ENCODE measurements around the gene HIPK2.

HIPK2 gene

DNA sequence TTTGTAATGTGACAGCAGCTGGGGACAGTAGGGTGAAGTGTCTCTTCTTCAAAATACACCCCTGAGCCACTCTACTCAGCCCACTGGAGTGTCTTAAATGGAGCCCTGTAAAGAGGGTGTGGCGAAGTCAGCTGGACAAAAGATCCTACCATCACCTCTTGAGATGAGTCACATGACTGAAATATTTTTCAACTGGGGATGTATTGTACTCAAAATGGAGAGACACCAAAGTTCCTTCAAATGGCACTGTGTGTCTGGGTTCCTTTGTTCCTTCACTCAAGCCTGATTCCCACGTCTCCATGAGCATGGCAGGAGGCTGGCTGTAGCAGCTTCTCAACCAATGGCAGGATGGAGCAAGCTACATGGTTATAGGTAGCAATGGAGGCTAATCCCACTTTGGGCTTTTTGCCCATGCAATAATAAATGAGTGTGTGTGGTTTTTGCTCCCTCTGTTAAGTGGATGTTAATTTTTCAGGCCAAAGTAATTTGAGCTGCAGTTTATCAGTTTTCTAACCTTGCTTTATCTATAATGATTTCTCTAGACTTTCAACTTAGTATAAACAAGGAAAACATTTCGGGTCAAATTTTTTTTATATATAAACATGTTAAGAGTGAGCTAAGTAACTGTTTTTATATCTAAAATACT, 186.1 kb downstream of the HIPK2 start:
- TF ChIP-seq, protein P1, sequence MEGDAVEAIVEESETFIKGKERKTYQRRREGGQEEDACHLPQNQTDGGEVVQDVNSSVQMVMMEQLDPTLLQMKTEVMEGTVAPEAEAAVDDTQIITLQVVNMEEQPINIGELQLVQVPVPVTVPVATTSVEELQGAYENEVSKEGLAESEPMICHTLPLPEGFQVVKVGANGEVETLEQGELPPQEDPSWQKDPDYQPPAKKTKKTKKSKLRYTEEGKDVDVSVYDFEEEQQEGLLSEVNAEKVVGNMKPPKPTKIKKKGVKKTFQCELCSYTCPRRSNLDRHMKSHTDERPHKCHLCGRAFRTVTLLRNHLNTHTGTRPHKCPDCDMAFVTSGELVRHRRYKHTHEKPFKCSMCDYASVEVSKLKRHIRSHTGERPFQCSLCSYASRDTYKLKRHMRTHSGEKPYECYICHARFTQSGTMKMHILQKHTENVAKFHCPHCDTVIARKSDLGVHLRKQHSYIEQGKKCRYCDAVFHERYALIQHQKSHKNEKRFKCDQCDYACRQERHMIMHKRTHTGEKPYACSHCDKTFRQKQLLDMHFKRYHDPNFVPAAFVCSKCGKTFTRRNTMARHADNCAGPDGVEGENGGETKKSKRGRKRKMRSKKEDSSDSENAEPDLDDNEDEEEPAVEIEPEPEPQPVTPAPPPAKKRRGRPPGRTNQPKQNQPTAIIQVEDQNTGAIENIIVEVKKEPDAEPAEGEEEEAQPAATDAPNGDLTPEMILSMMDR (IDR thresholded peaks at IDR 0.05; ENCODE audit: low read depth, low read length, missing control alignments): no peak
- Histone ChIP-seq H3K27ac (no peak overlapping the region), H3K4me3 (ENCODE audit: low read depth, low read length) (no peak overlapping the region), H3K36me3 (replicated peaks) (peaks cover 74% of the 10 kb centered on the region), H3K27me3 (replicated peaks) (no peaks in the 10 kb centered on the region)
- in situ Hi-C loops (cut with HindIII; ENCODE audit: low pct_ligation_motif_present, low sequenced_read_pairs): no loop called here
- no peak for DNase-seq

- H3K27ac ChIP-seq: no peak overlapping the region
- no peaks in the 10 kb centered on the region for H3K27me3 ChIP-seq (replicated peaks)
- DNase-seq: no peak
- TF ChIP-seq, protein P1 (IDR thresholded peaks at IDR 0.05; ENCODE audit: low read depth, low read length, missing control alignments): no peak
- in situ Hi-C loops (cut with HindIII; ENCODE audit: low pct_ligation_motif_present, low sequenced_read_pairs): no loop called here
- H3K4me3 ChIP-seq (ENCODE audit: low read depth, low read length): no peak overlapping the region
- peaks cover 72% of the 10 kb centered on the region for H3K36me3 ChIP-seq (replicated peaks)
Observed at GRCh38 chr7:139589474-139589873, 188.3 kb downstream of the HIPK2 start.

DNA sequence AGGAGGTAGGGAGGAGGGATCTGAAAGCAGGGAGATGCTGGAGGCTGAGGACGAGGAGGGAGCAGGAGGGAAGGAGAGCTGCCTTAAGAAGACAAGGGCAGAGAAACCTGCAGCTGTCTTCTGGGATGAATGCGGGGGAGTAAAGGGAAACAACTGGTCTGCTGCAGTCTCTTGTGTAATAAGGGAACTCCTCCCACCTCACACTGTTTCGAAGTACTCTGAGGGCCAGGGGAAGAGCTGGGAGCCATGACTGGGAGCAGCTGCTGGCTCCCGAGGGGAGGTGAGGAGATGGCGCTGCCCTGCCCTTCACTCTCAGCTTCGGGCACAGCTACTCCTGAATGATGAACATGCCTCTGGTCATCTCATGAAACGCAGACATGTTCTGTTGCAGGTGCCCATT, 189.2 kb downstream of the HIPK2 start:
- no peak overlapping the region for H3K4me3 ChIP-seq (ENCODE audit: low read depth, low read length)
- no peak overlapping the region for H3K27ac ChIP-seq
- TF ChIP-seq, protein P1 (IDR thresholded peaks at IDR 0.05; ENCODE audit: low read depth, low read length, missing control alignments): no peak
- no peaks in the 10 kb centered on the region for H3K27me3 ChIP-seq (replicated peaks)
- in situ Hi-C loops (cut with HindIII; ENCODE audit: low pct_ligation_motif_present, low sequenced_read_pairs): no loop called here
- H3K36me3 ChIP-seq (replicated peaks): peaks cover 75% of the 10 kb centered on the region
- DNase-seq: peak; percentile 65

GRCh38 chr7:139587535-139587934, 190.3 kb downstream of the HIPK2 start:
- TF ChIP-seq, protein P1 (IDR thresholded peaks at IDR 0.05; ENCODE audit: low read depth, low read length, missing control alignments): no peak
- no peaks in the 10 kb centered on the region for H3K27me3 ChIP-seq (replicated peaks)
- H3K4me3 ChIP-seq (ENCODE audit: low read depth, low read length): no peak overlapping the region
- peaks cover 73% of the 10 kb centered on the region for H3K36me3 ChIP-seq (replicated peaks)
- in situ Hi-C loops (cut with HindIII; ENCODE audit: low pct_ligation_motif_present, low sequenced_read_pairs): no loop called here
- no peak for DNase-seq
- no peak overlapping the region for H3K27ac ChIP-seq

- peaks cover 75% of the 10 kb centered on the region for H3K36me3 ChIP-seq (replicated peaks)
- no peak for DNase-seq
- no peak overlapping the region for H3K4me3 ChIP-seq (ENCODE audit: low read depth, low read length)
- no peaks in the 10 kb centered on the region for H3K27me3 ChIP-seq (replicated peaks)
- H3K27ac ChIP-seq: no peak overlapping the region
- in situ Hi-C loops (cut with HindIII; ENCODE audit: low pct_ligation_motif_present, low sequenced_read_pairs): no loop called here
- TF ChIP-seq, protein P1 (IDR thresholded peaks at IDR 0.05; ENCODE audit: low read depth, low read length, missing control alignments): no peak
Observed at GRCh38 chr7:139586286-139586685, 191.5 kb downstream of the HIPK2 start.

- H3K36me3 ChIP-seq (replicated peaks): peaks cover 75% of the 10 kb centered on the region
- TF ChIP-seq, protein P1 (IDR thresholded peaks at IDR 0.05; ENCODE audit: low read depth, low read length, missing control alignments): no peak
Observed at GRCh38 chr7:139585042-139585441, 192.8 kb downstream of the HIPK2 start.

More at GRCh38 chr7:139585042-139585441, 192.8 kb downstream of the HIPK2 start:
- no peak overlapping the region for H3K4me3 ChIP-seq (ENCODE audit: low read depth, low read length)
- H3K27ac ChIP-seq: no peak overlapping the region
- DNase-seq: no peak
- no peaks in the 10 kb centered on the region for H3K27me3 ChIP-seq (replicated peaks)
- in situ Hi-C loops (cut with HindIII; ENCODE audit: low pct_ligation_motif_present, low sequenced_read_pairs): no loop called here
